Natural killer cell treated with Interleukin-12 subunit alpha and Interleukin-12 subunit beta and Interleukin-15 and Interleukin-18, amount 100 ng/mL, for 72 hours (primary cell): ENCODE measurements around the gene CDC42SE2. TPM values are rescaled to one million over a fixed set of nuclear protein-coding genes. Genes with fewer than 3 reads are reported as not detected.
"Not testable (repeated sequence)": the region's sequence is repeated elsewhere in the genome, so short reads cannot be mapped to it uniquely, and the experiment has no call there.

Source experiments
- ATAC-seq, 2 donors: fragments of 150-1000 bp; cut with Tn5 transposase in 1 of 2; sonication (Bioruptor Pico), chemical (Tn5 transposase) in 1 of 2; 2 replicates each; pipeline ENCODE4 v1.10.0; 2021
- DNase-seq: peaks from one replicate; pipeline ENCODE4 v3.0.0; 2022; ENCODE audit warnings: low spot score
- H3K27ac Mint-ChIP-seq, 2 donors: 1 replicate in 1 of 2; 2 replicates in 1 of 2; pipeline ENCODE4 v1.8.0; 2022; ENCODE audit warnings: mixed read lengths in 2 of 2, mild to moderate bottlenecking in 1 of 2, moderate library complexity in 1 of 2
- H3K27me3 Mint-ChIP-seq, 2 donors: 1 replicate in 1 of 2; 2 replicates in 1 of 2; pipeline ENCODE4 v1.8.0; 2022; ENCODE audit warnings: mixed read lengths in 2 of 2
- H3K36me3 Mint-ChIP-seq: one replicate; pipeline ENCODE4 v1.8.0; 2022; ENCODE audit warnings: mixed read lengths
- H3K4me1 Mint-ChIP-seq, 2 donors: 1 replicate in 1 of 2; 2 replicates in 1 of 2; pipeline ENCODE4 v1.8.0; 2022; ENCODE audit warnings: low read depth in 2 of 2, mixed read lengths in 2 of 2, mild to moderate bottlenecking in 1 of 2
- H3K4me3 Mint-ChIP-seq: one replicate; pipeline ENCODE4 v1.8.0; 2022; ENCODE audit warnings: mixed read lengths
- H3K9me3 Mint-ChIP-seq: 2 replicates; pipeline ENCODE4 v1.8.0; 2022; ENCODE audit warnings: mixed read lengths
- total RNA-seq, 2 donors: library from RNA; stranded (reverse); gene quantifications; one replicate each; pipeline ENCODE4 v1.2.3, GENCODE V29; 2022

The CDC42SE2 gene
- total RNA-seq, 2 donors from 2014 or later = 78.2 to 120 TPM

- no peaks in the 10 kb centered on the region for H3K36me3 Mint-ChIP-seq
- H3K9me3 Mint-ChIP-seq = no peaks in the 10 kb centered on the region
- no peak overlapping the region for H3K27ac Mint-ChIP-seq
- H3K27me3 Mint-ChIP-seq = no peaks in the 10 kb centered on the region
- H3K4me3 Mint-ChIP-seq = no peak overlapping the region
- H3K4me1 Mint-ChIP-seq = peaks cover 0 to 3% of the 10 kb centered on the region in 2 donors
- ATAC-seq (no peak), DNase-seq (no peak)
Observed at GRCh38 chr5:131228646-131229045, 35.2 kb upstream of the CDC42SE2 start.

GRCh38 chr5:131229623-131230022 is 34.2 kb upstream of the CDC42SE2 start:
- H3K27me3 Mint-ChIP-seq = no peaks in the 10 kb centered on the region
- H3K27ac Mint-ChIP-seq = no peak overlapping the region
- no peaks in the 10 kb centered on the region for H3K36me3 Mint-ChIP-seq
- no peaks in the 10 kb centered on the region for H3K9me3 Mint-ChIP-seq
- DNase-seq (no peak), ATAC-seq (no peak)
- H3K4me1 Mint-ChIP-seq = peaks cover 0 to 3% of the 10 kb centered on the region in 2 donors
- H3K4me3 Mint-ChIP-seq = no peak overlapping the region

DNA sequence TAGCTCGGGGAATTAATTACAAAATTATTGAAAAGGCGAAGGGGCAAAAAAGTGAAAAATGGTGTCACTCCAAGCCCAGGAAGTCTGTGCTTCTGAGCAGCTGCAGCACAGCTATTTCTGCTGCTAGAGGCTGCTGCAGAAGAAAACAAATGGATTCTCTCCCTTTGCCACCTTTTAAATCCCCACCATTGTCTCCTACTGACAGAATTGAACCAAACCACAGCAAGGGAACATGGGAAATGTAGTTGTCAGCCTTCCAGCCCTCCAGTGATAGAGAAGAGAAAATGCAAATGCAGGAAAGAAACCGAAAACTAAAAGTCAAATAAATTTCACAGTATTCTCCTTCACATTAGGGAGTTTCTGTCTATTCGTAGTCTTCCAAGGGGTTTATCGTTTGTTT is 33.4 kb upstream of the CDC42SE2 start:
- Mint-ChIP-seq H3K36me3 (no peaks in the 10 kb centered on the region), H3K4me1 (peaks cover 0 to 3% of the 10 kb centered on the region in 2 donors), H3K27me3 (no peaks in the 10 kb centered on the region), H3K9me3 (no peaks in the 10 kb centered on the region), H3K4me3 (no peak overlapping the region), H3K27ac (peak overlapping the region in 1 of 2 donors; percentile 63)
- ATAC-seq = no peak
- no peak for DNase-seq

DNA sequence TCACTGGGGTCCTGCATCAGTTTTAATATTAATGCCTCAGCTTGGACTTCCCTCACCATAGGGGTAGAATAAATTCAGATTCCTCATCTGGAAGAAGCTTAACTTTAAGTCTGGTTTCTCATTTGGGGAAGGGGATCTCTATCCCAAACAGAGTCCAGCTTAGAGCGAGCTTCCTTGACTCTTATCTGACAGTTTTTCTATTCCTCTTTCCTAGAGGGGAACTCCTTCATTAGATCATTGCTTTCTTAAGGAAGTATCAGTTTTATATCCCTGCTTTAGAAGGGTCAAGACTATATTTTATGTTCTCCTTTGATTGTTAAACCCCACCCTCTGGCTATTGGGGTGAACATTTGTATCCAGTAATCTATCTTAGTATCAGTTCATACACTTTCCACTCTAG is 24.2 kb upstream of the CDC42SE2 start:
- H3K36me3 Mint-ChIP-seq = peaks cover 1% of the 10 kb centered on the region
- no peak overlapping the region for H3K4me3 Mint-ChIP-seq
- no peaks in the 10 kb centered on the region for H3K27me3 Mint-ChIP-seq
- ATAC-seq (no peak), DNase-seq (no peak)
- H3K4me1 Mint-ChIP-seq = peaks cover 12 to 16% of the 10 kb centered on the region in 2 donors
- H3K9me3 Mint-ChIP-seq = no peaks in the 10 kb centered on the region
- H3K27ac Mint-ChIP-seq = peak overlapping the region in 1 of 2 donors; percentile 55

DNA sequence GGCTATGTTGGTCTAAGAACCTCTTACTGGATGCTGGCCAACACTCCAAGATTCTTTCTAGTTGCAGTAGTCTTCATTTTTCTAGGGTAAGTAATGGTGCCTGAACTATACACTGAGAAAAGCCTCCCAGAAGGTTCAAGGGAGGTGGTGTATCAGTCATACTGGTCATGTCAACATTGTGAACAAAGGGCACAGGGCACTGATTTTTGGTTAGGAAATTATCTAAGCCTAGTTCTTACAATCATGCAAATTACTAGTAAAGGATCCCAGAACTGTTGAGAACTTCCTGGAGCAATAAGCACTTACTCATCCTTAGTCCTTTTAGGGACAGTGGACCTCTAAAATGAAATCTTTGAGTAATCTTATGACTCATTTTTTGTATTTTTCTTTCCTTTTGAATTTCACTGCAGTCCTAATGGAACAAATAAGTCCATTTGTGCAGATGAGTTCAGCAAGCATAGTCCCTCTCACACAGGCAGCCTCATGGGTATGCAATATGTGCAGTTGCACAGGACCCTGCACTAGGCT is 21.1 kb upstream of the CDC42SE2 start:
- Mint-ChIP-seq H3K4me3 (peak overlapping the region; percentile 74), H3K27me3 (no peaks in the 10 kb centered on the region), H3K27ac (peak overlapping the region; percentile 50 to 93), H3K9me3 (no peaks in the 10 kb centered on the region), H3K4me1 (peaks cover 19 to 24% of the 10 kb centered on the region in 2 donors), H3K36me3 (peaks cover 7% of the 10 kb centered on the region)
- peak; percentile 94 to 96 for ATAC-seq
- no peak for DNase-seq

- no peak for DNase-seq
- no peaks in the 10 kb centered on the region for H3K27me3 Mint-ChIP-seq
- H3K4me3 Mint-ChIP-seq = no peak overlapping the region
- no peaks in the 10 kb centered on the region for H3K9me3 Mint-ChIP-seq
- peak overlapping the region in 1 of 2 donors; percentile 93 for H3K27ac Mint-ChIP-seq
- peaks cover 7% of the 10 kb centered on the region for H3K36me3 Mint-ChIP-seq
- ATAC-seq = no peak
- H3K4me1 Mint-ChIP-seq = peaks cover 25 to 34% of the 10 kb centered on the region in 2 donors
Observed at GRCh38 chr5:131245312-131245711, 18.5 kb upstream of the CDC42SE2 start.

GRCh38 chr5:131245948-131246347 is 17.9 kb upstream of the CDC42SE2 start:
- Mint-ChIP-seq H3K9me3 (no peaks in the 10 kb centered on the region), H3K27me3 (no peaks in the 10 kb centered on the region), H3K4me3 (no peak overlapping the region), H3K27ac (peak overlapping the region in 1 of 2 donors; percentile 93), H3K4me1 (peaks cover 31 to 41% of the 10 kb centered on the region in 2 donors), H3K36me3 (peaks cover 7% of the 10 kb centered on the region)
- DNase-seq = no peak
- no peak for ATAC-seq

DNA sequence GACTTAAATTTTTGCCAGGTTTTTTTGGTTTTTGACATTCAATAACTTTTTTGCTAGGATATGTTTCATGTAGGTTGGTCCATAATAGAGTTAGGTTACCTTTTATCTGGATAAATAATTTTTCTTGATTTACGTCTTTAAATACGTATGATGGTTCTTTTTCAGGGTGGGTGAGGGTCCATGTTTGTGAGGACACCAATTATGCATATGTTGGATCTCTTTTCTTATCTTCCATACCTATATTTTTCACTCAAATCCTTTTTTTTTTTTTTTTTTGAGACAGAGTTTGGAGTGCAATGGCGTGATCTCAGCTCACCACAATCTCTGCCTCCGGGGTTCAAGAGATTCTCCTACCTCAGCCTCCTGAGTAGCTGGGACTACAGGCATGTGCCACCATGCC is 17.3 kb upstream of the CDC42SE2 start:
- Mint-ChIP-seq H3K27me3 (no peaks in the 10 kb centered on the region), H3K36me3 (peaks cover 7% of the 10 kb centered on the region), H3K4me3 (no peak overlapping the region), H3K27ac (peak overlapping the region in 1 of 2 donors; percentile 23), H3K4me1 (peaks cover 31 to 46% of the 10 kb centered on the region in 2 donors), H3K9me3 (no peaks in the 10 kb centered on the region)
- DNase-seq (no peak), ATAC-seq (no peak)

DNA sequence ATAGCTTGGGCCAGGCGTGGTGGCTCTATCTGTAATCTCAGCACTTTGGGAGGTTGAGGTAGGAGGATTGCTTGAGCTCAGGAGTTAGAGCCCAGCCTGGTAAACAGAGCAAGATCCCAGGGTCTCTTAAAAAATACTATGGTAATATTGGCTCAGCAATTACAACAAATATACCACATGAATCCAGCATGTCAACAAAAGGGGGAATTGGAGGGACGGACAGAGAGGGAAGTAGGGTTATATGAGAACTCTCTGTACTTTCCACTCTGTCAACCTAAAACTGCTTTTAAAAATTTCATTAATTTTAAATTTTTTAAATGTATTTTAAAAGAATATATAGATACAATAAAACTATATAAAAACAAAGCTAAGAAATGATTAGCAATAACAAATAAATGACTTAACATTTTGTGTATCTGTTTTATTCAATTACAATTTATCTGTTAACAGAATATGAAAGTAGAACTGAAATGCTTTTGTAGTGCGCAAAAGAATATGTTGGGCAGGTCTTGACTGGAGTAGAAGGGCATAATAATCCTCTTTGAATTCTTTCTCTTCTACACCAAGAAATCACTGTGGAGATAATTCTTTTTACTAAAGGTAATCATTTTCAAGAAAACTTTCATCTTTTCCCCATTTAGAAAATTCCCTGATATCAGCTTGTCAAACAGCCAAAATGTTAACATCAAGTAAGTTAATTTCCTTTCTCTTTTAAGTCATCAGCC is 12.9 kb upstream of the CDC42SE2 start:
- H3K4me3 Mint-ChIP-seq = peak overlapping the region; percentile 84
- H3K27ac Mint-ChIP-seq = peak overlapping the region; percentile 90 to 96
- H3K27me3 Mint-ChIP-seq = no peaks in the 10 kb centered on the region
- H3K9me3 Mint-ChIP-seq = no peaks in the 10 kb centered on the region
- peaks cover 38 to 52% of the 10 kb centered on the region in 2 donors for H3K4me1 Mint-ChIP-seq
- H3K36me3 Mint-ChIP-seq = no peaks in the 10 kb centered on the region
- ATAC-seq (no peak), DNase-seq (no peak)

DNA sequence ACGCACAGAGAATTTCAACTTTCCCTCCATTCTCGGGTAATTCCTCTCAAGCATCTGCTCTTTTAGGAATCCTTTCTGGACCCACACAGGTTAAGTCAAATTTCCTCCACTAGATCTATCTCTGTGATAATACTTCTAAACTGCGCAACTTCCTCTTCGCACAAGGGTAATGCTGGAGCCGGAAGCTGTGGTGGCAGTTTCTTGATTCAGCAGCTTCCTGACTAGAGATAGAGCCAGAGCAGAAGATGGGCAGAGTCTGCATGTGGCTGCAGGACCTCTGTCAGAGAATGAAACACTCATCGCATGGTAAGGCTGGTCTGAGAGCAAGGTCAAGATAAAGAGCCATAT is 11.1 kb upstream of the CDC42SE2 start:
- H3K36me3 Mint-ChIP-seq = no peaks in the 10 kb centered on the region
- H3K4me3 Mint-ChIP-seq = peak overlapping the region; percentile 84
- no peaks in the 10 kb centered on the region for H3K27me3 Mint-ChIP-seq
- no peaks in the 10 kb centered on the region for H3K9me3 Mint-ChIP-seq
- H3K4me1 Mint-ChIP-seq = peaks cover 54 to 65% of the 10 kb centered on the region in 2 donors
- ATAC-seq = peak; percentile 88 to 90
- DNase-seq = peak; percentile 88
- peak overlapping the region; percentile 90 to 96 for H3K27ac Mint-ChIP-seq

- ATAC-seq, DNase-seq, H3K36me3 Mint-ChIP-seq, H3K27me3 Mint-ChIP-seq, H3K9me3 Mint-ChIP-seq: not testable (repeated sequence)
- Mint-ChIP-seq H3K27ac (peak overlapping the region; percentile 90 to 96), H3K4me1 (peaks cover 65 to 77% of the 10 kb centered on the region in 2 donors), H3K4me3 (peak overlapping the region; percentile 84)
Observed at GRCh38 chr5:131254025-131254424, 9.8 kb upstream of the CDC42SE2 start.

- Mint-ChIP-seq H3K36me3 (no peaks in the 10 kb centered on the region), H3K27me3 (no peaks in the 10 kb centered on the region), H3K9me3 (no peaks in the 10 kb centered on the region), H3K4me3 (peak overlapping the region; percentile 84), H3K4me1 (peaks cover 64 to 78% of the 10 kb centered on the region in 2 donors), H3K27ac (peak overlapping the region; percentile 90 to 96)
- ATAC-seq (peak in 1 of 2 donors; percentile 21), DNase-seq (no peak)
Observed at GRCh38 chr5:131254741-131255140, 9.1 kb upstream of the CDC42SE2 start.

- ATAC-seq (no peak), DNase-seq (no peak)
- Mint-ChIP-seq H3K27me3 (no peaks in the 10 kb centered on the region), H3K4me1 (peaks cover 51 to 61% of the 10 kb centered on the region in 2 donors), H3K9me3 (no peaks in the 10 kb centered on the region), H3K36me3 (no peaks in the 10 kb centered on the region), H3K4me3 (peak overlapping the region; percentile 84), H3K27ac (peak overlapping the region; percentile 88 to 96)
Observed at GRCh38 chr5:131256507-131256823, 7.4 kb upstream of the CDC42SE2 start.

GRCh38 chr5:131258733-131259132 is 5.1 kb upstream of the CDC42SE2 start:
- H3K27me3 Mint-ChIP-seq = no peaks in the 10 kb centered on the region
- DNase-seq (no peak), ATAC-seq (no peak)
- H3K36me3 Mint-ChIP-seq = no peaks in the 10 kb centered on the region
- H3K4me1 Mint-ChIP-seq = peaks cover 45 to 61% of the 10 kb centered on the region in 2 donors
- no peaks in the 10 kb centered on the region for H3K9me3 Mint-ChIP-seq
- H3K4me3 Mint-ChIP-seq = peak overlapping the region; percentile 84
- H3K27ac Mint-ChIP-seq = peak overlapping the region; percentile 88 to 96
